Activated naive CD4-positive, alpha-beta T cell treated with anti-CD3 and anti-CD28 coated beads, Interleukin-2, amount 50 U/mL, for 24 hours (primary cell): ENCODE results near the gene CELF4.

Experiments
- H3K27ac Mint-ChIP-seq: one replicate; pipeline ENCODE4 v1.8.0; 2021; ENCODE audit warnings: mild to moderate bottlenecking, mixed read lengths
- H3K27me3 Mint-ChIP-seq: one replicate; pipeline ENCODE4 v1.8.0; 2021; ENCODE audit warnings: mixed read lengths
- H3K36me3 Mint-ChIP-seq: one replicate; pipeline ENCODE4 v1.8.0; 2021; ENCODE audit warnings: mixed read lengths
- H3K4me1 Mint-ChIP-seq: one replicate; pipeline ENCODE4 v1.8.0; 2021; ENCODE audit warnings: mixed read lengths
- H3K4me3 Mint-ChIP-seq: one replicate; pipeline ENCODE4 v1.8.0; 2021; ENCODE audit warnings: mild to moderate bottlenecking, mixed read lengths
- H3K9me3 Mint-ChIP-seq: one replicate; pipeline ENCODE4 v1.8.0; 2021; ENCODE audit warnings: mixed read lengths

Gene CELF4

GRCh38 chr18:37247497-37248161 lies 318.0 kb downstream of the CELF4 start:
- H3K4me1 Mint-ChIP-seq: peaks cover 4% of the 10 kb centered on the region
- H3K27ac Mint-ChIP-seq: no peak overlapping the region
- H3K4me3 Mint-ChIP-seq: no peak overlapping the region
- H3K36me3 Mint-ChIP-seq: no peaks in the 10 kb centered on the region
- H3K9me3 Mint-ChIP-seq: peaks cover 6% of the 10 kb centered on the region
- H3K27me3 Mint-ChIP-seq: peaks cover 39% of the 10 kb centered on the region

- H3K27me3 Mint-ChIP-seq: peaks cover 35% of the 10 kb centered on the region
- H3K36me3 Mint-ChIP-seq: no peaks in the 10 kb centered on the region
- H3K27ac Mint-ChIP-seq: no peak overlapping the region
- H3K9me3 Mint-ChIP-seq: peaks cover 6% of the 10 kb centered on the region
- no peak overlapping the region for H3K4me3 Mint-ChIP-seq
- peaks cover 4% of the 10 kb centered on the region for H3K4me1 Mint-ChIP-seq
Measured at GRCh38 chr18:37246779-37247340, 318.7 kb downstream of the CELF4 start.

DNA sequence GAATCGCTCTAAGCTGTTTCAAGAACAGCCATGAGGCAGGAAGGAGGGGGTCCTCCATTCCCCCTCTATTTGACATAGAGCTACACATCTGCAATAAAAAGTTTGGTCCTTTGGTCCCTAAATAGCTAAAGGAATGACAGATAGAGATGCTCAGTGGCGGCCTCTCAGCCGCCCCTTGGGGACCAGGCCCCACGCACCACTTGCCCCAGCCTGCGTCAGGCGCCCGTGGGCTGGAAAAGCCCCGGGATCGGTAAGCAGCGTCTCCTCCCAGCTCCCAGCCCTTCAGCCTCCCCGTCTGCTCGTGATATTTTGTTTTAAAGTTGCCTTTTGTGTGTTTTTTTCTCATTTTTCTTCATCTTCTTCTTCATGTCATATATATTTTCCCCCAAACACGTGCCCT lies 321.0 kb downstream of the CELF4 start:
- peaks cover 6% of the 10 kb centered on the region for H3K9me3 Mint-ChIP-seq
- no peak overlapping the region for H3K27ac Mint-ChIP-seq
- no peaks in the 10 kb centered on the region for H3K36me3 Mint-ChIP-seq
- H3K4me1 Mint-ChIP-seq: peaks cover 4% of the 10 kb centered on the region
- no peak overlapping the region for H3K4me3 Mint-ChIP-seq
- H3K27me3 Mint-ChIP-seq: peaks cover 23% of the 10 kb centered on the region

GRCh38 chr18:37243741-37244140 lies 321.9 kb downstream of the CELF4 start:
- Mint-ChIP-seq H3K9me3 (peaks cover 6% of the 10 kb centered on the region), H3K4me1 (peaks cover 4% of the 10 kb centered on the region), H3K4me3 (no peak overlapping the region), H3K27me3 (peaks cover 23% of the 10 kb centered on the region), H3K27ac (no peak overlapping the region), H3K36me3 (no peaks in the 10 kb centered on the region)

DNA sequence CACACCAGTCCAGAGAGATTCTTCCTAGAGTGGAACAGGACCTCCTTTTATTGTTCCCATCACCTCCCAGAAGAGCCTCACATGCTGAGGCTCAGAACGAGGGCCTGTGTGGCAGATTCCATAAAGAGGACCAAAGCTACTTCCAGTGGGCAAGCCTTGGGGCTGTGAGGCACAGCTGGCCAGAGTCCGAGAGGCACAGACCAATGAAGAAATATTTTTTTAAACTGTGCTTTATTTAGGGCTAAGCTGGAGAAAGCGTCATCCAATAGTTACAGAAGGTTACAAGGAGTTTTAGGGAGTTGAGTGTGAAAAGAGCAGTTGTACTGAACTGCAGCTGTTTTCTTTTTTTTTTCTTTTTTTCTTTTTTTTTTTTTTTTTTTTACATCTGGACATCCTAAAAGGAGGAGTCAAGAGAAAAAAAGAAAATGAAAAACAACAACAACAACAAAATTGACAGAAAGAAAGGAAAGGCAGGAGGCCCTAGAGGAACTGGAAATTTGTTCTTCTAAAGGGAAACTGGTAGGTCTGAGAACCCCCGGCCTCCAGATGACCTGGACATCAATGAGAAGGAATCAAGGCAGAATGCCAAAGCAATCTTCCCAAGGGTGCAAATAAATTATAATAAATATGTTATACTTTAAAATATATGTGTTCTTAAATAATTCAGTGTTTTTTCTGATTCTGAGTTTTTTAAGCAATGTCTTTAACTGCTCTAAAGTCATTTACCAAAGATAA lies 322.6 kb downstream of the CELF4 start:
- H3K27me3 Mint-ChIP-seq: peaks cover 23% of the 10 kb centered on the region
- H3K4me3 Mint-ChIP-seq: no peak overlapping the region
- peaks cover 4% of the 10 kb centered on the region for H3K4me1 Mint-ChIP-seq
- H3K36me3 Mint-ChIP-seq: no peaks in the 10 kb centered on the region
- no peak overlapping the region for H3K27ac Mint-ChIP-seq
- H3K9me3 Mint-ChIP-seq: peaks cover 6% of the 10 kb centered on the region

DNA sequence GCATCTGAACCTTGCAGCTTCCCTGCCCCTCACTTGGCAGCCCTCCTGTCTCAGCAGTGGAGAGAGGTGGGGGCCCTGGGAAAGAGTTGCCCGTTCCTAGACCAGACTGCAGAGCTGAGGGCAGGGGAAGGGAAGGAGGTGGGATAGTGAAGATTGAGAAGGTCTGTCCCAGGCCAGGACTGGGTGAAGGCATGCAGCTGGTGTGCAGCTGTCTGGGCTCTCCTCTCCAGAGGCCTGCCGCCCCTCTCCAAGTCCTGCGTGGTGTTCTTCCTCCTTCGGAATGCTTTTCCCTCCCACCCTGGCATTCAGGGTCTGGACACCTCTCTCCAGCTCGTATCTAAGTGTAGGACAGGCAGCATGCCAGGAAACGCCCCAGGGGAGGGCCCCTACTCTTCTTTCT lies 323.5 kb downstream of the CELF4 start:
- Mint-ChIP-seq H3K27me3 (peaks cover 23% of the 10 kb centered on the region), H3K4me3 (no peak overlapping the region), H3K4me1 (peaks cover 4% of the 10 kb centered on the region), H3K36me3 (no peaks in the 10 kb centered on the region), H3K9me3 (peaks cover 6% of the 10 kb centered on the region), H3K27ac (no peak overlapping the region)

DNA sequence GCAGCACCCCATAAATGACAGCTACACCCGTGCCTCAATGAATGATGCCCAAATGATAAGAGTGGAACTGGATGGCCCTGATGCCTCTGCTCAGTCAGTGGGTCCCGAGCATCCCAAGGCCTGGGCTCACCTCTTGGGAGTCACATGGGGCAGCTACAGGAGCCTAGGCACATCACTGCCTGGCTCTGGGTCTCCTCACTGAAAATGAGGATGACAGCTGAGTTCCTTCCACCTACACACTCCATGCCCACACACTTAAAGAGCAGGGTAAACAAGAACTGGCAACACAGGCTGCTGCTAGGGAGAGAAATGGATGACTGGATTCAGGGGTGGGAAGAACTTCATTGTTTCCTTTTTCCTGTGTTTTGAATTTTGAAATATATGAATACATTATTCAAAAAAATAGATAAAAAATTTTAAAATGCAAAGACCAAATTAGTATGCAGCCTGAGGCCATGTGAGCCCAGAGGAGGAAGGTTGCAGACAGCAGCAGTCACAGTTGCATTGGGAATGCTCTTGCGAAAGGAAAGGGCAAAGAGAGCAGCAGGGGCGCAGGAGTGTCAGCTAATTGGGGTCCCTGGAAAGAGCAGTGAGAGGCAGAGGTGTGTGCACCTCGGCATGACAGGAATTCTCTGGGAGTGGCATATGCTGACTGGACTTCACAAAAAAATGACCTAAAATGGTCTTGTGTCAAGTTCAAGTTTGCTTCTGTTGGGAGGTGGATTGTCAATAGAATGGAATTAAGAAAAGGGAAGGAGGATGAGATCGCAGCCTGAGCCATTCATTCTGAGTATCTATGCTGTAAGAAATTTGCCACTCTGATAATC lies 327.1 kb downstream of the CELF4 start:
- Mint-ChIP-seq H3K9me3 (no peaks in the 10 kb centered on the region), H3K27me3 (peaks cover 6% of the 10 kb centered on the region), H3K4me1 (peaks cover under 1% of the 10 kb centered on the region), H3K4me3 (no peak overlapping the region), H3K36me3 (no peaks in the 10 kb centered on the region), H3K27ac (no peak overlapping the region)

DNA sequence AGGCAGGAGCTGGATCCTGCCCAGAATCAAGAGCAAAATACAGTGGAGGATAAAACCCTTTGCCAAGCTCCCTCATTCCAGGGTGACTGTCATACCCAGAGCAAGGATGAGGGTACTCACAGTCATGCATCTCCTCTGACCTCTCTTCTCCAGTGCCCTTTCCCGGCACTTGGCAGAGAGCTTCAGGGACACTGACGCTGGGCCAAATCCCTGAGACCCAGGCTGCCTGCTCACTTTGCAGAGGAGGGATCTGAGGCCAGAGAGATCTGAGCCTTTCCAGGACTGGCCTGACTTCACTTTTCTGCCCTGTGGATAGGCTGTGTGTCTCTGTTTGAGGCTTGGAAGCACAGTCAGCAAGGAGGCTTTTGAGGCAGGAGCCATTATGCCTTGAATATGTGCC lies 330.0 kb downstream of the CELF4 start:
- no peaks in the 10 kb centered on the region for H3K27me3 Mint-ChIP-seq
- H3K4me1 Mint-ChIP-seq: no peaks in the 10 kb centered on the region
- H3K27ac Mint-ChIP-seq: no peak overlapping the region
- no peaks in the 10 kb centered on the region for H3K36me3 Mint-ChIP-seq
- no peaks in the 10 kb centered on the region for H3K9me3 Mint-ChIP-seq
- H3K4me3 Mint-ChIP-seq: no peak overlapping the region

DNA sequence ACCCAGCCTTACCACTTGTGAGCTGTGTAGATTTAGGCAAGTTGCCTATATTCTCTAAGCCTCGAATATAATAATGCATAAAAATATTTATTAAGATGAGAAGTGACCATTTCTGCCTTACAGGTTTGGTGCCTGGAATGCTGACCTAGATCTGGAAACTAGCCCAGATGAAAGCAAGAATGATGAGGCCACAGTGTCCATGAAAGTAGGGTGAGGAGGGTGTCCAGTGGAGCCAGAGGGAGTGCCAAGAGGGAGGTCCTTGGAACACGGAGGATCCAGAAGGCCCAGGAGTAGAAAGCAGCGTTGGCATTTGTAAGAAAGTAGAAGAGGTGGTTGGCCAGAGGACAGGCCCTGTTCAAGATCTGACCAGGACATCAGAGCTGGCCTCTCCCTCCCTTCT lies 334.3 kb downstream of the CELF4 start:
- Mint-ChIP-seq H3K9me3 (peaks cover 5% of the 10 kb centered on the region), H3K36me3 (peaks cover 3% of the 10 kb centered on the region), H3K4me3 (no peak overlapping the region), H3K27me3 (no peaks in the 10 kb centered on the region), H3K4me1 (no peaks in the 10 kb centered on the region), H3K27ac (no peak overlapping the region)

GRCh38 chr18:37230768-37231167 lies 334.8 kb downstream of the CELF4 start:
- Mint-ChIP-seq H3K9me3 (peaks cover 5% of the 10 kb centered on the region), H3K4me3 (no peak overlapping the region), H3K27me3 (no peaks in the 10 kb centered on the region), H3K27ac (no peak overlapping the region), H3K36me3 (peaks cover 4% of the 10 kb centered on the region), H3K4me1 (no peaks in the 10 kb centered on the region)

- Mint-ChIP-seq H3K4me1 (no peaks in the 10 kb centered on the region), H3K9me3 (peaks cover 5% of the 10 kb centered on the region), H3K27ac (no peak overlapping the region), H3K4me3 (no peak overlapping the region), H3K36me3 (peaks cover 20% of the 10 kb centered on the region), H3K27me3 (no peaks in the 10 kb centered on the region)
Measured at GRCh38 chr18:37225279-37225678, 340.3 kb downstream of the CELF4 start.

DNA sequence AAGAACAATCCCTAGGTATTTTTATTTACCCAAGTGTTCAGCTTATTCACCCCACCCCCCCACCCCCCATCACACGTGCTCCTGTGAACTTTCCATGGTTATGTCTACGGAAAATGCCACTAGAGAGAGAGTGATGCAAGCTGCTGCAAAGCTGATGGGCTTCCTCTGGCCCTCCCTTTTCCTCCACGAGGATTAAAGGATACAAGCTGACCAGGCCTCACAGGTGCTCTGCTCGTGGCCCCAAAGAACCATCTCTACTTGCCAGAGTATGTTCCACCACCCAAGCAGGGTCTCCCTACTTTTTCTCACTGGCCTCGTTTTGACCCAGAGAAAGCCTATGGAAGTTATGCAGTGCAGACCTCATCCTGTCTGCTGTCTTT lies 342.6 kb downstream of the CELF4 start:
- Mint-ChIP-seq H3K9me3 (peaks cover 5% of the 10 kb centered on the region), H3K36me3 (peaks cover 20% of the 10 kb centered on the region), H3K27ac (no peak overlapping the region), H3K4me3 (no peak overlapping the region), H3K27me3 (no peaks in the 10 kb centered on the region), H3K4me1 (no peaks in the 10 kb centered on the region)

GRCh38 chr18:37222354-37222998 lies 343.1 kb downstream of the CELF4 start:
- Mint-ChIP-seq H3K27me3 (no peaks in the 10 kb centered on the region), H3K4me1 (no peaks in the 10 kb centered on the region), H3K4me3 (no peak overlapping the region), H3K27ac (no peak overlapping the region), H3K9me3 (no peaks in the 10 kb centered on the region), H3K36me3 (peaks cover 17% of the 10 kb centered on the region)

DNA sequence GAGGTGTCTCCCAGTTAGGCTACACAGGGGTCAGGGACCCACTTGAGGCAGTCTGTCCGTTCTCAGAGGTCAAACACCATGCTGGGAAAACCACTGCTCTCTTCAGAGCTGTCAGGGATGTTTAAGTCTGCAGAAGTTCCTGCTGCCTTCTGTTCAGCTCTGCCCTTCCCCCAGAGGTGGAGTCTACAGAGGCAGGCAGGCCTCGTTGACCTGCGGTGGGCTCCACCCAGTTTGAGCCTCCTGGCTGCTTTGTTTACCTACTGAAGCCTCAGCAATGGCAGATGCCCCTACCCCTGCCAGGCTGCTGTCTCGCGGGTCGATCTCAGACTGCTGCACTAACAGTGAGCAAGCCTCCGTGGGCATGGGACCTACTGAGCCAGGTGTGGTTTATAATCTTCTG lies 346.3 kb downstream of the CELF4 start:
- Mint-ChIP-seq H3K36me3 (peaks cover 20% of the 10 kb centered on the region), H3K4me1 (no peaks in the 10 kb centered on the region), H3K27me3 (no peaks in the 10 kb centered on the region), H3K27ac (no peak overlapping the region), H3K4me3 (no peak overlapping the region), H3K9me3 (peaks cover 14% of the 10 kb centered on the region)

DNA sequence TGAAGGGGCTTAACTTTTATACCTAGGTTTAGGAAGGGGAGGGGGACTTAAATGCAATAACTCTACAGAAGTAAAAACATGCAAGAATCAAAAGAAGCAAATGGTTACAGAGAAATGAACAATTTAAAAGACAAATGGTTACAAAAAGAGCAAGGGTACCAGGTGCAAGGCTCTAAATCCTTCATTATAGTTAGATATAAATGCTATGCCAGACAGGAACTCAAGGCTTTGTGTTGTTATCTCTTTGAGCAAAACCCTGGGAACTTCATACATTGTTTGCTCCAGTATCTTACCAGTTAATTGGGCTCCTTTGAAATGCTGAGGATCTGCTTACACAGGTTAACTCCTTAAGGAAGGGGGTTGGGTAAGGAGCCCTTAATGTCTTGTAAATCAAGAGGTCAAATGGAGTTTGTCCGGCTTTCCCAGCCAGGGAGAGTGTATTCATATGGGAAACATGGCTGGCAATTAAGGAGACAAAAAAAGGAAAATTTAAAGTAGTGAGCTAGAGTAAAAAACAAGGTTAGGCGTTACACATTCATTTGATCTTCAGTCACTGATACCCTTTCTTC lies 347.5 kb downstream of the CELF4 start:
- Mint-ChIP-seq H3K9me3 (peaks cover 14% of the 10 kb centered on the region), H3K36me3 (peaks cover 18% of the 10 kb centered on the region), H3K27me3 (no peaks in the 10 kb centered on the region), H3K4me3 (no peak overlapping the region), H3K27ac (no peak overlapping the region), H3K4me1 (no peaks in the 10 kb centered on the region)
